Progenitor cell of endocrine pancreas (in vitro differentiated cells): ENCODE results near the gene RNF4. TPM values are rescaled to one million over a fixed set of nuclear protein-coding genes. Genes with fewer than 3 reads are reported as not detected.

Source experiments
- DNase-seq: peaks from one replicate; pipeline ENCODE4 v3.0.0; 2021; ENCODE audit warnings: low spot score; ENCODE audit not compliant: unreplicated experiment
- H3K27ac Mint-ChIP-seq: 2 replicates; pipeline ENCODE4 v1.8.0; 2021; ENCODE audit warnings: mild to moderate bottlenecking, moderate library complexity, mixed read lengths
- H3K27me3 Mint-ChIP-seq: 2 replicates; pipeline ENCODE4 v1.8.0; 2021; ENCODE audit warnings: mixed read lengths
- H3K36me3 Mint-ChIP-seq: 2 replicates; pipeline ENCODE4 v1.8.0; 2022; ENCODE audit warnings: mixed read lengths; ENCODE audit not compliant: insufficient read depth
- H3K4me1 Mint-ChIP-seq: 2 replicates; pipeline ENCODE4 v1.8.0; 2021; ENCODE audit warnings: low read depth, mixed read lengths
- H3K4me3 Mint-ChIP-seq: 2 replicates; pipeline ENCODE4 v1.8.0; 2021; ENCODE audit warnings: low read depth, mild to moderate bottlenecking, moderate library complexity, mixed read lengths
- H3K9me3 Mint-ChIP-seq: 2 replicates; pipeline ENCODE4 v1.8.0; 2021; ENCODE audit warnings: low read depth, mixed read lengths
- CTCF ChIP-seq: fragments of 200-600 bp; sonication (generic); IDR thresholded peaks from one replicate; pipeline ENCODE4 v1.5.0; 2021; ENCODE audit warnings: antibody characterized with exemption, mild to moderate bottlenecking; ENCODE audit not compliant: unreplicated experiment
- total RNA-seq: library from RNA; stranded (reverse); gene quantifications from 2 replicates; pipeline ENCODE4 v1.2.1, GENCODE V29; 2021

Gene RNF4
- total RNA-seq, 1 donor from 2014 or later: 44.2 TPM

DNA sequence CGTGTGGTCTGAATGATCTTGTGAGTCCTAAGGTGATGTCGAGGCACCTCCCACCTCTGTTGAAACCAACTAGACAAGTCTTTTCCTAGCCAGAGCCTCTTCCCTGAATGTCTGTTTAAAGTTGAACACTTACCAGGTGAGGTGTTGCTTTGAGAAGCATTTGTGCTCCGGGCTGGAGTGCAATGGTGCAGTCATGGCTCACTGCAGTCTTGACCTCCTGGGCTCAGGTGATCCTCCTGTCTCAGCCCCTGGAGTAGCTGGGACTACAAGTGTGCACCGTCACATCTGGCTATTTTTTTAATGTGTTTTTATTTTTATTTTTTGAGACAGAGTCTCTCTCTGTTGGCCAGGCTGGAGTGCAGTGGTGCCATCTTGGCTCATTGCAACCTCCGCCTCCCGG, 18.1 kb downstream of the RNF4 start:
- no peak for DNase-seq
- Mint-ChIP-seq H3K9me3 (no peaks in the 10 kb centered on the region), H3K27ac (no peak overlapping the region), H3K27me3 (no peaks in the 10 kb centered on the region), H3K4me1 (peaks cover 17% of the 10 kb centered on the region), H3K4me3 (no peak overlapping the region), H3K36me3 (peaks cover 9% of the 10 kb centered on the region)
- no peak for TF ChIP-seq CTCF

- H3K9me3 Mint-ChIP-seq: no peaks in the 10 kb centered on the region
- TF ChIP-seq CTCF: no peak
- no peak overlapping the region for H3K27ac Mint-ChIP-seq
- peaks cover 10% of the 10 kb centered on the region for H3K36me3 Mint-ChIP-seq
- H3K4me3 Mint-ChIP-seq: no peak overlapping the region
- H3K27me3 Mint-ChIP-seq: no peaks in the 10 kb centered on the region
- DNase-seq: no peak
- peaks cover 16% of the 10 kb centered on the region for H3K4me1 Mint-ChIP-seq
These were observed 18.7 kb downstream of the RNF4 start for GRCh38 chr4:2487632-2488031.

DNA sequence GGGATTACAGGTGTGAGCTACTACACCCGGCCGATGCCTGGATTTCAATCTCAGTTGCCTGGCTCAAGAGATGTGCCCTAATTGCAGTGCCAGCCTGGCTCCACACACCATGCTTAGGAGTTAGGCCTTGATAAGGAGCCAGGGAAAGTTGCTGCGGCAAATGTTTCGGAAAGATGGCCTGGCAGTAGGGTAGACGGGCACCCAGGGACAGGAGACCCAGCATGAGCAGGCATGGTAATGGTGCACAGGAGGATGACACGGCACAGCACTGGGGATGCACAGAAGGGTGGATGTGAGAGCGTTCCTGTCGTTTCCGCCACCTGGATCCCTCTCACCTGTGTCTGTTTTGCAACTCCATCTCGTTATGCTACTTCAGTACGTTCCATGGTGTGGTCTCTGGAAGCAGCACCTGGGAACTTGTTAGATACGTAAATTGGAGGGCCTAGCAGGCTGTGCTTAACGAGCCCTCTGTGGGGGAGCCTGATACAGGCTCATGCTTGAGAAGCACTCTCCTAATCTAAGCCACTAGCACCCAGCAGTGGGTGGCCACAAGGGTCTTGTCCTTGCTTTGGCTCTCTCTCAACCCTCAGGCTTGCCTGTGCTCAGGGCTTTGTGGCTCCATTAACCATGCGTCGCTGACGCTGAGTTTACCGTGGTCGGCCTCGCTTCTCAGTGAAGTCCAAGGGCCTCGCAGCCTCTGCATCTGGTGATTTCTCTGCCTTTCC, 20.3 kb downstream of the RNF4 start:
- Mint-ChIP-seq H3K4me3 (no peak overlapping the region), H3K27ac (no peak overlapping the region), H3K36me3 (peaks cover 15% of the 10 kb centered on the region), H3K27me3 (no peaks in the 10 kb centered on the region), H3K4me1 (peaks cover 14% of the 10 kb centered on the region), H3K9me3 (no peaks in the 10 kb centered on the region)
- TF ChIP-seq CTCF: no peak
- DNase-seq: no peak

- H3K36me3 Mint-ChIP-seq: peaks cover 15% of the 10 kb centered on the region
- H3K4me1 Mint-ChIP-seq: peaks cover 10% of the 10 kb centered on the region
- H3K27ac Mint-ChIP-seq: no peak overlapping the region
- H3K27me3 Mint-ChIP-seq: no peaks in the 10 kb centered on the region
- DNase-seq: no peak
- no peak for TF ChIP-seq CTCF
- H3K9me3 Mint-ChIP-seq: no peaks in the 10 kb centered on the region
- H3K4me3 Mint-ChIP-seq: no peak overlapping the region
These were observed 21.1 kb downstream of the RNF4 start for GRCh38 chr4:2489841-2490552.

GRCh38 chr4:2492970-2493369, 24.1 kb downstream of the RNF4 start:
- no peak overlapping the region for H3K4me3 Mint-ChIP-seq
- no peaks in the 10 kb centered on the region for H3K9me3 Mint-ChIP-seq
- no peak for TF ChIP-seq CTCF
- no peak for DNase-seq
- H3K36me3 Mint-ChIP-seq: peaks cover 20% of the 10 kb centered on the region
- H3K27me3 Mint-ChIP-seq: no peaks in the 10 kb centered on the region
- H3K27ac Mint-ChIP-seq: peak overlapping the region; percentile 31
- no peaks in the 10 kb centered on the region for H3K4me1 Mint-ChIP-seq
